Activated gamma-delta T cell treated with anti-CD3 and anti-CD28 coated beads, Interleukin-2, amount 50 U/mL, for 16 hours (primary cell): ENCODE measurements around the gene RGS4.

Experiments used
- DNase-seq: peaks from one replicate; pipeline ENCODE4 v3.0.0-alpha.2; 2020; ENCODE audit warnings: low read depth

Gene RGS4

DNA sequence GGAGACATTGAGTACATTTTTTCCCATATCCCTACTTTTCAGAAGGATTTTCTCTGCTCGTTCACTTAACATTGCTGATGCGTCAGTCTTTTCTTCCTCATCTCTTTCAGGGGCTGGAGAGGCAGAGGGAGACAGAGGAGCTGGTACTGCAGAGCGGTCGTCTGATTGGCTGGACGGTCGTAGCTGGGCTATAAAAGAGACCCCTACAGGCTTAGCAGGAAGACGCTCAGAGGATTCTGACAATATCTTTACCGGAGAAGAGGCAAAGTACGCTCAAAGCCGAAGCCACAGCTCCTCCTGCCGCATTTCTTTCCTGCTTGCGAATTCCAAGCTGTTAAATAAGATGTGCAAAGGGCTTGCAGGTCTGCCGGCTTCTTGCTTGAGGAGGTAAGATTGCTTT, at the start of gene RGS4:
TSS of gene RGS4 (plus strand) at position 220 of the 400 bp plus-strand sequence. CDS start at position 344, 124 bp downstream.
- DNase-seq = no peak

DNA sequence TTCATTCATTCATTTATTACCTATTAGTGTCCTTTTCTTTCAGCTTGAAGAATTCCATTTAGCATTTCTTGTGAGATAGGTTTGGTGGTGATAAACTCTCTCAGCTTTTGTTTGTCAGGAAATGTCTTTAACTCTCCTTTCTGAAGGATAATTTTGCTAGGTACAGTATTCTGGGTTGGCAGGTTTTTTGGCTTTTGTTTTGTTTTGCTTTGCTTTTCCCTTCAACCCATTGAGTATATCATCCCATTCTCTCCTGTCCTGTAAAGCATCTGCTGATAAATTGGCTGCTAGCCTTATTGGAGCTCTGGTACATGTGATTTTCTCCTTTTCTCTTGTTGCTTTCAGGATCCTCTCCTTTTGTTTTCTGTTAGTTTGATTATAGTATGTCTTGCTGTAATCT, 47.0 kb upstream of the RGS4 start:
- DNase-seq = no peak

DNA sequence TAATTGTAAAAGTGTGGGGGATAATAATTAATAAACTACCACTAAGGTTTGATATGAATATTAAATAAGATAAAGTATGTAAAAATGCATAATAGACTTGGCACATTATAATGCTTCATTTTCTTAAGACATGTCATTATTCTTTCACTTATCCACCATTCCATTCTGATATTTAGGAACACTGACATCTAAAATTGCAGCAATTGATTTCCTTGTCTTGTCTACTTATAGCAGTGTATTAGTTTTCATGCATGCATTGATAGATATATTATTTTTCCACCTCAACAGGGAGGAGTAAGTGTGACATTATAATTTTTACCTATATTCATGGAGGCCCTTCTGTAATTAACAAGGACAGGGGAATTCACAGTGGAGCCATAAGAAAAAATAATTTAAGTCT, 41.6 kb upstream of the RGS4 start:
- no peak for DNase-seq

DNA sequence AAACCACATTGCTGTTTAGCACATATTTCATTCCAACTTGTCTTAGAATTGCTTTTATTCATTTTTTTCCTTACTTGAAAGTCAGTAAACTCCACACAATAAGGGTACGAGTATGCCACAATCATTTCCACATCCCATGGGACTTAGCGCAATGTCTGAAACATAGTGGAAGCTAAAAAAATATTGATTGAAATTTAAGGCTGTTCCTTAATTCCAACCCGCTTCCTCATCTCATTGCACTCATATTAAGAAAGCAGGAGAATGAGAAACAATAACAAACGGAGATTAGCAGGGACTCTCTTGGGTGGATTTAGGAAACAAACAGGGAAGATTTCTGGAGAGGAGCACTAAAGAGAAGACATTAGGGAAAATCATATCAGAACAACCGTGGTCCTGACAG, 39.3 kb upstream of the RGS4 start:
- no peak for DNase-seq

DNA sequence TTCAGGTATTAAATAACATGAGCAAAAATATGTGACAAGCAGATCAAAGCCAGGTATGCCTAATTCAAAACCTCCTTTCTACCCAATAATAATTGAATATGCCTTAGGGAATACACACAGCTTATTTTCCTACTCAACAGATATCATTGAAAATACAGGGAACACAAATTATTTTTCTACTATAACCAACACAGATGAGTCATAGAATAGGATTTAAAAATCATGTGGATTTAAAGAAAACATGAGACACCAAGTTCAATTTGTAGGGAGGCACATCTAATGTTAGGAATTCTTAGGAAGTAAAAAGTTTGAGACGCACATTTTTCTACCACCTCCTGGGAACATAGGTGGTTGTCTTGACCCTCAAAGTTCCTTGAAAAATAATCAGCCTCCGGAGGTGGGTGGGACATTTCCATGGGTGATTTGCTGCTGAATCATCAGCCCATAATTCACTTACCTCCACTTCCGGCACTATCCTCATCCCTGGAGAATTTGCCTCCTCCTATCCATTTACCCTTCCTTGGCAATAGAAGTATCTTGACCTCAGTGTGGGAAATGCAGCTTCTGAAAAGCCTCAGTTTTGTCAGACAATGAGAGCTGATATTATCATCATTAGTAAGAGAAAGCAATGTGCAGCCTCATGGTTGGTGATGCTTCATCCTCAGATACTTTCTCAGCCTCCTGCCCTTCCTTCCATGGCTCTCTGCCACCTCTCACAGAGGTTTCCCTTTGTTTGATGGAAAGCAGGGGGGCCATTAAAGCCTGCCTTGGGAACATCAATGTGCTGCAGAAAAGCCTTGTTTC, 33.5 kb upstream of the RGS4 start:
- no peak for DNase-seq

DNA sequence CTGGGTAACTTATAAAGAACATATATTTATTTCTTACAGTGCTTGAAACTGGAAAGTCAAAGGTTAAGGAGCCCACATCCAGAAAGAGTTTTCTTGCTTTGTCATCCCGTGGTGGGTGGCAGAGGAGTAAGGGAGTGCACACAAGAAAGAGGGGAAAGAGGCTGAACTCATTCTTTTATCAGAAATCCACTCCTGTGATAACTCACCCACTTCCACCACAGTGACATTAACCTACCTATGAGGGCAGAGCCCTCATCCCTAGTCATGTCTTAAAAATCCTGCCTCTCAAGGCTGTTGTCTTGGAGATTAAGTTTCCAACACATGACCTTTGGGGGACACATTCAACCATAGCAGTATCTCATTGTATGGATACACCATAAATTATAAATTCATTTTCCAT, 32.5 kb upstream of the RGS4 start:
- no peak for DNase-seq

DNA sequence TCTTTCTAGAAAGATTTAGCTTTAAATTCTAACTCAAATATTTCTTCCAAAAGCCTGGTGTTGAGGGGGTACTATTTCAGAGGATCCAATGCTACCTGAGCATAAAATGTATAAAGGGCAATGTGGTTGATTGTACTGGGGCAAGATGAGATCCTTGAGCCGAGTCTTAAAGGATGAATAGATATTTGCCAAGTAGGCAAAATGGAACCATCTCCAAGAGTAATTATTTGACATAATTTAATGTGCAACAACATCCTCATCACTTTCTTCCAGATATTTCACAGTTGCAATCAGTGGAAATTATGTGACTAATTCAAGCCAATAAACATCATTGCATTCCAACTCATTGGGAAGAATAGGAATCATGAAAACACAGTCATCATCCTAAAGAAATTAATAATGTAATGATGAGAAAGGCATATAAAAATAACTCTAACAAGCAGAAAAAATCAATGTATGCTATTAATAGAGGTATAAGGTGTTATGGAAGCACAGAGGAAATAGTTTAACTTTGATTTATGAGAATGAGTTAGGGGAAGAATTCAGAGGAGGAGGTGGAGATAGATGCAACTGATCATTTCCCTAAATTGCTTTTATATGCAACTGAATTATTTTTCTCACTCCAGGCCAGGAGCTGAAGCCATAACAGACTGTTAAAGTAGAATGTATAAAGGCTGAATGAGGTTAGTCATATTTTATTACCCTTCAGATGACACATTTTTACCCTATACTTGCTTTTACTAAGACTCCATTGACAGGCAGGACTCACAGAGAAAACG, 30.0 kb upstream of the RGS4 start:
- DNase-seq = no peak

DNA sequence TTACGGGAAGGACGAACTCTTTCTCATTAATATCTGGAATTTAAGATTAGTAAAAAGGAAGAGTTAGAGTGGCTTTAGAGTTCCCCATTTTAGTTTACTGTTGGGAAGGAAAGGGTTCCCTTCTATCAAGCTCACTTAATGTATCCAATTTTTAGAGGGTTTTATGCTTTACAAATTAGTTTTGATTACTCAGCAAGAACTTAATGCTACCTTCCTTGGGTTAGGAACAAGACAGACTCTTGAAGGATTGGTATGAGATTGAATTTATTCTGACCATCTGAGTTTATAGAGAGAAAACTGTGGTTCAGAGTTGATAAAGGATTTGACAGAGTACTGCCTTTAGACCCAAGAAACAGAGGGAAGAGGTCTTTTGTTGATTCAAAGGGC, 29.5 kb upstream of the RGS4 start:
- DNase-seq = no peak

DNA sequence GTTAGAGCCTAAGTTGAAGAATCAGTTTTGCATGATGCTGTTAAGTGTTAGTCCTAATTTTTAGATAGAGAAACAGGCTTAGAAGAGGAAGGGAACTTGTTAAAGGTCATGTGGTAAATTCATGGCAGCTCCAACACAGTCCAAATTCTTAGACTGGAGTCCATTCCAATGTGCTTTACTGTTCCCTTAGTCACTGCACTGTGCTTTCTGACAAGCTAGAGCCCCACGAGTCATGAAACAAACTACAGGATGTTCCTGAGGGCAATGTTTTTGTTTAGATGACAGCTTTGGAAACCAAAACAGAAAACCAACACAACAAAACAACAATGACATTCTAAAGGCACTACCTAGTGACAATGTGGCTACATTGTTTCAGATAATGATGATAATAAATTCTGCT, 23.1 kb upstream of the RGS4 start:
- DNase-seq = no peak

DNA sequence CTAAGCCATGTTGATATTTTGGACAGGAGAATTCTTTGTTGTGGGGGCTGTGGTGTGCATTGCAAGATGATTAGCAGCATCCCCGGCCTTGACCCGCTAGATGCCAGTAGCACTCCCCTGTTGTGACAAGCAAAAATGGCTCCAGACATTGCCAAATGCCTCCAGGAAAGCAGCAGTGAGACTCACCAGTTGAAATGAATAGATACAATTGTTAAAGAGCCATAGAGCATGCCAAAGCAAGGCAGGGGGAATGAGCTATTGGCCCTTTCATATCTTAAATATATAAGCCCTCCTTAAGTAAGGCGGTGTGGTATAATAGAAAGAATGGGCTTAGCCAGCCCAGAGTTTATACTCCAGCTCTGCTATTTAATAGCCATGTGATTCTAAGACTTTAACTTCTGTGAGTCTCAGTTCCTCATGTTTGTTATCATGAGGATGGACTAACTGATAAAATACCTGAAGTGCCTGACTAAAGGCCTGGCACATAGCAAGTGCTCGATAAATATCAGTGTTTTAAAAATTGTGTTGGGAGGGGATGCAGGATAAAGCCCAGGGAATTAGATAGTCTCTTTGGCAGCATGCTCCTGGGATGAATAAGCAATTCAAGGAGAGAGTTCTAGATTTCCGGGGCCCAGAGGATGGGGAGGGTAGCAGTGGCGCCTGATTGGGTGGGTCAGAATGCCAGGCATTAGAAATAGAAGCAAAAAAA, 21.1 kb upstream of the RGS4 start:
- no peak for DNase-seq

DNA sequence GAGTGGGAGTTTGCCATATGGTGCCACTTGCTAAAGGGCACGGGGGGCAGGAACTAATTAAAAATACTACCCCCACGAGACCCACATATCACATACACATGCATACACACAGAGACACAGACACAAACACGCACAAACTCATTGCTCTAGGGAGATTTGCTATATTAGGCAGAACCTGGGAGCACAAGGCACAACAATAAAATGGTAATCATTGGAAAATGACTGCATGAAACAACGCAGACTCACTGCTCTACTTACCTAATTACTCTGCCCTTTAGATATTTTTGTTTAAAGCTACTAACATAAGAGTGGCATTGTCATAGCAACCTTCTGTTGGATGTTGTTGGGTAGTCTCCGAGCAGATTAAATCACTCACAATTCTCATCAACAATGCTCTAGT, 20.3 kb upstream of the RGS4 start:
- DNase-seq = no peak

DNA sequence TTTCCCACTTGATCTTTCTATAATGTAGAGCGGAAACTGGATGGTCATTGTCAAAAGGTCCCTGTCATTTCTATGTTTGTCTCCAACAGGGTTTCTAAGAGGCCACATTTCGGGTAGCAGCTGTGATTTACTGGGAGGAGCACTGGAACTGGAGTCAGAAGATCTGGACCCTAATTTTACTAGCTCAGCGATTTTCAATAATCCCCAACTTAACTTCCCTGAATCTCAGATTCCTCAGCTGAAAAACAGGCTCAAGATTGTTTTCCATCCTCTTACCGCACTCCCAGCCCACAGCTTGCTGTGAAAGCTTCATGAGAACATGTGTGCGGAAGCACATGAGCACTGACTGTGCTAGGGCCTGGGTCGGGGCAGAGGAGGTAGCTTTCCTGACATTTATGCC, 19.9 kb upstream of the RGS4 start:
- DNase-seq = no peak

DNA sequence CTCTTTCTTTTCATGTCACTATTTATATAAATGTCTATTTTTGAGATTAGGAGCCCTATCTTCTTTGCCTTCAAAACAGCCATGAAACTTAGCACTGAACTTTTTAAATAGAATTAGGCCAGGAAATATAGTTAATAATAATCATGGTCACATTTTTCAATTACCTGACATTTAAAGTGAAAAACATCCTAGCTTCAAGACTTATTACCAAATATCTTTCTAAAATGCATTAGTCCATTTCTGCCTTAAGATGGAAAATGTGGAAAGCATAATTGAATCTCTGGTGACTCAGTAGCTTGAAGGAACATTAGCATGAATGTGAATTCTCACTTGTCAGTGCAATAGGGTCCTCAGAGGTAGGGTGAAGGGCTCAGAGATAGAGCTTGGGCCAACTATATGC, 18.7 kb upstream of the RGS4 start:
- no peak for DNase-seq

DNA sequence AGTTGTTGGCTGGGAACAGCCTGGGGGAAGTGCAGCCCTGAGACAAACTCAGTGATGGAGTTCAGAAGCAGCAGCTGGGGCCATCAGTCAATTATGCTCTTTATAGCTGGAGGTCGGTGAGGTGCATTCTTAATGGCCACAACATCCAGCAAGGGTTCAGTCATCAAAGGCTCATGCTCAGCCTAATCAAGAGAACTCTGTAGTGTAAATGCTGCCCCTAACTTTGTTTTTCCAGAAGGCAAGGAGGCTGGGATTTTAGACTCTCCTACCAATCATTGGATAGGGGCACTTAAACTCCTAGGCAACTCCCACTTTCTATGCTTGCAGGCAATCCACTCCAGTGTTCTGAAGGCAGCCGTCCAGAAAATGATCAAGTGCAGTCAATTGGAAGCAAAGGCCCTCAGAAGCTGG, 15.0 kb upstream of the RGS4 start:
- no peak for DNase-seq

DNA sequence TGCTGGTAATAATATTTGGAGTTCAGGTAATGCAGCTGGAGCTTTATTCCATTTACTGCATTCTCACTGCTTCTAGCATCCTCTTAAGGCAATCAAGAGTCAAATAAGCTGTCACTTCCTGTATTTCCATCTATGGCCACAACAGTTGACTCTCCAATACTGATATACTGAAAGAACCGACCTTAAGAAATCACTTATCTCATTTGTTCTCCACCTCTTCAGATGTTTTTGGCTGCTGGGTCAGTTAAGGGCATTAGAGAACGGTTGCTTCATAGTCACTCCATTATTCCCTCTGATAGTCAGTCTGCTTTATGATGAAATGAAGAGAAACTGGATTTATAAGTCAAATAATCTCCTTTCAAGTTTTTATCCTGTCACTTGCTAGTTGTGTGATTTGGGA, 14.2 kb upstream of the RGS4 start:
- no peak for DNase-seq

DNA sequence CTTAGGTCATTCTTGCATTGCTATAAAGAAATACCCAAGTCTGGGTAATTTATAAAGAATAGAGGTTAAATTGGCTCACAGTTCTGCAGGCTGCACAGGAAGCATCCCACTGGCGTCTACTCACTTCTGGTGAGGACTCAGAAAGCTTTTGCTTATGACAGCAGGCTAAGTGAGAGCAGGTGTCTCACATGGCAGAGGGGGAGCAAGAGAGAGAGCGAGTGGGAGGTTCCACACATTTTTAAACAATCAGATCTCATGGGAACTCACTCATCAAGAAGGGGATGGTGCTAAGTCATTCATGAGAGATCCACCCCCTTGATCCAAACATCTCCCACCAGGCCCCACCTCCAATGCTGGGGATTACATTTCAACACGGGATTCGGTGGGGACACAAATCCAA, 13.6 kb upstream of the RGS4 start:
- DNase-seq = no peak

DNA sequence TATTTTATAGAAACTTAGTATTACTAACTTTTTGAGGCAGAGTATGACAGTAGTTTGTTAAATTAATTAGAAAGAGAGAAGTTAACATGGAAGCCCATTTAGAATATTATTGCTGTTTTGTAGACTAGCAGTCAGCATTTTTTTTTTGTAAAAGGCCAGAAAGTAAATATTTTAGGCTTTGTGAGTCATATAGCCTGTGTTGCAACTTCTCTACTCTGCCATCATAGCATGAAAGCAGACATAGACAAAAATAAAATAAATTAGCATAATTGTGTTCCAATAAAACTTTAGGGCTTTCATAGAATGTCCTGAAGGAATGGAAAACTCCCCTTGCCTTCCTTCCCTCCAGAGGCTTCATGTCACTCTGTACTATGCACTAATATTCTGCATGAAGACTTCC, 12.3 kb upstream of the RGS4 start:
- no peak for DNase-seq

DNA sequence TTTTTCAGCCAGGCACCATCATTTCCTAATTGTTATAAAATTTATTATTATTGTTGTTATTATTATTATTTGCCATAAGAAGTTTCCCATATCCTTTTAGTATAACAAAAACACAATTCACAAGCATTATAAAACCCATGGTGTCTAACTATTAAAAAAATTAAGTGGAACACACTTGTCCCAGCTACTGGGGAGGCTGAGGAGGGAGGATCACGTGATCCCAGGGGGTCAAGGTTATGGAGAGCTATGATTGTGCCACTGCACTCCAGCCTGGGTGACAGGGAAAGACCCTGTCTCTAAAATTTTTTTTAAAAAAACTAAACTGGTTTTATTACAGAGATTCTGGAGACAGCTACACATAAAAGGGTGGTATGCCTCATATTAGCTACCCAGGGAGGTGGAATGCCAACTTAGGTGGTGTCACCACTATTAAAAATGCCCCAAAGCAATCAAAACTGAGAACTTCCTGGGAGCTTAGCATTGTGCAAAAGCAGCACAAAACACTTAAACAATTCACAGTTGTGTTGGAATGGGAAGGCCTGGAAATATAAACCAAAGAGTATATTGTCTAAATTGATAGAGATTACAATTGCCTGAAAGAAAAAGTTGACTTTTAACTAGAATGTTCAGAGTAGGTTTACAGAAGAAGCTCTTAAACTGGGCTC, 8.7 kb upstream of the RGS4 start:
- no peak for DNase-seq

DNA sequence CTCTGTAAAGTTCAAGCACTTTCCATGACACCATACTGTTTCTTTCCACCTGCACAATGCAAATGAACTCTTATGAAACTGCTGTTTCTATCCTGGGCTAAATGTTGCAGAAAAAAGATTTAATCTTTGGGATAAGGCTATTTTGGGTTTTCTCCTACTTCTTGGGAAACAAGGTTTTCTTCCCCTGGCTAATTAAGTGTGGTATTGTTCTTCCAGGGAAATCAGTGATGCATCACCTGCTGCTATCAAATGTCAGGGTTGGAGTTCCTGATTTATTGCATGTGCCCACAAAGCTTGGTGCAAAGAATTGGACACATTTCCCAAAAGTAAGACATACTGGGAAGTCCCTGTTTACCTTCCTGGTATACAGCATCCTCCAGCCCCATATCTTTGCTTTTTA, 6.0 kb upstream of the RGS4 start:
- DNase-seq = no peak

DNA sequence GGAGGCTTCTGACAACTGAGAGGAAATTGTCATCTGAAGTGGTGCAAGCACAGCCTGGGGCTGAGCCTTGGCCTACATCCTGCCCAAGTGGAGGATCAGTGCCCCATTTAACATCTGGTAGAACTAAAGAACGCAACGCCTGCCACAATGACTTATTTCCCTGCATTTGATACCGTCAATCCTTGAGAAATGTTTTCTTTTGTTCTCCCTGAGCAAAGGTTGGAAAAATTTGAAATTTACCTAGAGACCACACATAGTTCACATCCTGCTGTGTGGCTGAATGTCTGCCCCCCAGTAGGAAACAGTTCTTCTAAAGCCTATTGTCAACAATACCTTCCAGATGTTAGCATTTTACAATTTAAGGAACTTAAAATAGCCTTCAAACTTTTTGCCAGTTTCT, 5.6 kb upstream of the RGS4 start:
- DNase-seq = no peak

DNA sequence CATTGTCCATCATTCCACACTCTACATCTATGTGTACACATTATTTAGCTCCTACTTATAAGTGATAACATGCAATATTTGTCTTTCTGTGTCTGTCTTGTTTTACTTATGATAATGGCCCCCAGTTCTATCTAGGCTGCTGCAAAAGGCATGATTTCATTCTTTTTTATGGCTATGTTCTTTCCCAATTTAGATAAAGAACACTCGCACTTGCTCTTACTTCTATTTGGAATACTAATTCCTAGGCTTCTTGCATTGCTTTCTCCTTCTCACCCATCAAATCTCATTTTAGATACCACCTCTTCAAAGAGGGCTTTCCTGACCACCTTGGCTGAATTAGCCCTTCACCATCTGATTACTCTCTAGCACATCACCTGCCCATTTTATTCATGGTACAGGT, 3.0 kb upstream of the RGS4 start:
- no peak for DNase-seq

DNA sequence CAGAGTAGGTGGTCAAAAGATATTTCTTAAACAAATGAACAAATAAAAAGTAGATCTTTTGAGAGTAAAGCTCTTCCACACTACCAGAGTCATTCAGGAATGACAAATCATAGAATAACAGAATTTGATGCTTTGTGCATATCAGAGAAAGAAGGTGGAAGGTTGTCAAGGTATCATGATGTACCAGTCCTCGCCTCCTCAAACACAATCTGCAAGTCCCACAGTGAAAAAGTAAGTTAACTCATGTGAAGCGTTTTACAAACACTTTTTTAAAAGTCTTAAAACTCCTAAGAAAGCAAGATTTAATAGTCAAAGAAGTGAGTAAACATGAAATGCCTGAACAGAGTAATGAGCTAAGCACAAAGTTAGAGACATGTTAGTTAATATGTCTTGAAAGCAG, 2.5 kb upstream of the RGS4 start:
- no peak for DNase-seq

DNA sequence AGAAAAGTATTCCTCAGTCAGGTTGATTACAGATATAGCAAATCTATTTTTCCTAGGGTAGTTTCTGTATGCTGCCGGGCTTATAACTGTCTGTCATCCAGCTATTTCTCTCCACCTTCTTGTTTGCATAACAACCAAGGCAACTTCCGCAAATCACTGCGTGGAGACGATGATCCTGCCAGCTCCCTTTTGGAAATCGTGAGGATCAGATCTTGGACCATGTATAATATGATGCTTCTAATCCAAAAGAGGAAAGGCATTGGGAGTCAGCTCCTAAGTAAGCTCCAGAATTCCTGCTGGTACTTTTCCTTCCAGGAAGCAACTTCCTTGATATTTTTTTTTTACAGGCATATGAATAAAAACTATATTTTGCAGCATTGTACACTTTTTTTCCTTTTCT, 445 bp upstream of the RGS4 start:
- no peak for DNase-seq
